GM19025 (cell line): ENCODE measurements around the gene DPYSL4.
"Not testable (repeated sequence)": the region's sequence is repeated elsewhere in the genome, so short reads cannot be mapped to it uniquely, and the experiment has no call there.

ENCODE experiments used
- ATAC-seq: cut with Tn5 transposase; IDR thresholded peaks from one replicate; pipeline ENCODE4 v1.9.1; 2021; ENCODE audit warnings: mild to moderate bottlenecking, low read depth, moderate library complexity; ENCODE audit not compliant: unreplicated experiment

DPYSL4 gene

GRCh38 chr10:132204781-132205473 lies 18.2 kb downstream of the DPYSL4 start:
- ATAC-seq = no peak

DNA sequence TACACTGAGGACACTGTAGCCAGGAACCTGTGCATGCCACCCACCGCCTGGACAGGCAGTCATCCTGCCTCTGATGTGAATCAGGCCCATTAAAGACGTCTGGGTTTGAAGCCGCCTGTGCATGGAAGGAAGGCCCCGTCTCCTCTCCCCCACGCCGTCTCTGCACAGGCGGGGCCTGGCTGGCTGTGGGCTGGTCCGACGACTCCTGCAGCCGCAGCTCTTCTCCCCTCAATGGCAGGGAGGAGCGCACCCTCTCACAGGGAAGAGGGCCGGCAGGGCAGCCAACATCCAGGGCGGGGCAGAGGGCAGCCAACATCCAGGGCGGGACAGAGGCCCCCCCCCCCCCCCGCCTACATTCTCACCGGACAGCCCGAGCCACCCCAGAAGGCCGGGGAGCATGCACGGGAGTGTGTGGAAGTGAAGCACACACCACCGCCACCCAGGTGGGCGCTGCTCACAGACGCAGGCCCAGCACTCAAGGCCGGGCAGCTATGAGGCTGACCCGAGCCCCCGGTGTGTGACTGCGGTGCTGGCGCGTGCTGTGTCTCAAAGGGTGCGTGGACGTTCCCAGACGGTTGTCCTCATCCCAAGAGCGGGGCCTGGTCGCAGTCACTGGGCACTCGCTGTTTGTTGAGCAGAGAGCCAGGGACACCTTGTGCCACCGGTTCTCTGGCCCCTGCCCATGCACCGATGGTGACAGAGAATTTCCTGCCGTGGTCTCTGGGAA lies 19.1 kb downstream of the DPYSL4 start:
- ATAC-seq = no peak

DNA sequence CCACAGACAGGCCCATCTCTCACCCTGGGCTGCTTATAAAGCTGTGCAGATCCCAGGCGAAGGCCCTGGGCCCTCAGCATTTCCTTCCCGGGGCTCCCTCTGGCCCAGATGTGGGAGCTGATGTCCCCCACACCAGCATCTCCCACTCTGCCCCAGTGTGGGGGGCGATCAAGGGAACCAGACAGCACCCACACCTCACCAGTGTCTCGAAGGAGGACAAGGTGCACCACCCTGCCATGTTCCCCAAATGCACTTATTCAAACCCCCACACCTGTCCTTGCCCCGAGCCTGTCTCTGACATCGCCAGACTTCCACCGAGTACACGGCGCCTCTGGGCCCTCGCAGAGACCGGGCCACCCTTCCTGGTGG lies 19.6 kb downstream of the DPYSL4 start:
- no peak for ATAC-seq

DNA sequence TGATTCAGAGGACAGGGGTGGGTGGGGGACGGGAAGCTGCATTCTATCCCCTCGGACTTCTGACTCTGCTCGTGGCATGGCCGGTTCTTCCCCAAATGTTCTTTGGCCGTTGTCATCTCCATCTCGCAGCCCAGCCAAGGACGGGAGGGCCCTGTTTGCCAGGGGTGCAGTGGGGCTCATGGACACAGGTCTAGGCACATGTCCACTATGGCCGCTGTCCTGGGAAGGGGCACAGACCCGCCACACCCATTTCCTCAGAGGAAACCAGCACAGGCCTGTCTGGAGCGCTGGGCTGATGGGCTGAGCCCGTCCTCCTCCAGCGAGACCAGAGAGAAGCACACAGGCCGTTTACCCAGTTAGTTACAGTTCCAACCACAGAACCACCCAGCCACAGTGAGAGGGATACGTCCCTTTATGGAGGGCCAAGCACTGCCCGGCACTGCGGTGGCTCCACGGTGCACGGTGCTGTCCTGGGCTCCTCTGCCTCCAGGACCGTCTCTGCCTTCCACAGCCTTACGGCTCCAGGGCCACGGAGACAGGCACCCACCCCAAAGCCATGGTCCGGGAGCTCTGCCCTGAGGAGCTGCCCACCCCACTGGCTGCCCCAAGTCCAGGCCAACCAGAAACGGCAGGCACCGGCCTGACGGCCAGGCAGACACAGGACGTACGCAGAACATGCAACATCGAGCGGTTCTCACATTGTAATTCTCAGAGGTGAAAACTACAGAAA lies 20.2 kb downstream of the DPYSL4 start:
- ATAC-seq = no peak

DNA sequence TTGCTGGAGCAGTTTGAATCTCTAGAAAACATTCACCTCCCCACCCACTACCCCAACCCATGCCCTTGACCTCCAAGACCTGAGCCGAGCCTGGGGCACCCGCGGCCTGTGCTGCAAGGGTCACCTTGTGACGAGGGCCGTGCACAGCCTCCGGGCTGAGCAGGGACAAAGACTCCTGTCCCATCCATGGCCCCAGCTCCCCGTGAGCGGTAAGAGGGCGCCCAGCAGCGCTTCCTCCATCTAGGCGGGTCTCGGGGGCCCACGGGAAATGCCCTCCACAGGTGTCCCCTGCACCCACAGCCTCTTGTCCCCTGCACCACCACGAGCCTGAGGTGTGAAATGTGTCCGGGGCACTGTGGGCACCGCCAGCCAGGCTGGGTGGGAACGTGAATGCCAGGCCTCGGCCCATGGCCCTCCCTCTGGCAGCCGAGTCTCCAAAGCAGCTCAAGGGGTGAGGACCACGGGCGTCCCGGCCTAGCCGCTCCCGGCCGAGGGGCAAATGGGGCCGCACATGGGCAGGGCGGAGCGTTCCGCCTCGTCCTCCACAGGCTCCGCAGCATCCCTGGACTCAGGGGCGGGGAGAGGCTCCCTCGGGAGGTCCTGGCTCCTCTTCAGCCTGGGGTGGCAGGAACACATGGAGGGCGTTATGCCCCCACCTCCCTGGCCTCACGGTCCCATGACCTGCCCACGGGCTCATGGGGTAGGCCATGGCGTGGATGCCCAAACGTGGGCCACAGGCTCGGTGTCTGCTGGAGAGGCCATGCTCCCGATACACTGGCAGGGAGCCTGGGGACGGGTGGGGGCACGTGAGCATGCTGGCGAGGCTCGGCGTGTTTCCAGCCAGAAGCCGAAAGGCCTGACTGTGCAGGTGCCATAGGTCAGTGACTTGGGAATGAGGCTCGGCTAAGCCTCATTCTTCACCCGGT lies 21.1 kb downstream of the DPYSL4 start:
- no peak for ATAC-seq

DNA sequence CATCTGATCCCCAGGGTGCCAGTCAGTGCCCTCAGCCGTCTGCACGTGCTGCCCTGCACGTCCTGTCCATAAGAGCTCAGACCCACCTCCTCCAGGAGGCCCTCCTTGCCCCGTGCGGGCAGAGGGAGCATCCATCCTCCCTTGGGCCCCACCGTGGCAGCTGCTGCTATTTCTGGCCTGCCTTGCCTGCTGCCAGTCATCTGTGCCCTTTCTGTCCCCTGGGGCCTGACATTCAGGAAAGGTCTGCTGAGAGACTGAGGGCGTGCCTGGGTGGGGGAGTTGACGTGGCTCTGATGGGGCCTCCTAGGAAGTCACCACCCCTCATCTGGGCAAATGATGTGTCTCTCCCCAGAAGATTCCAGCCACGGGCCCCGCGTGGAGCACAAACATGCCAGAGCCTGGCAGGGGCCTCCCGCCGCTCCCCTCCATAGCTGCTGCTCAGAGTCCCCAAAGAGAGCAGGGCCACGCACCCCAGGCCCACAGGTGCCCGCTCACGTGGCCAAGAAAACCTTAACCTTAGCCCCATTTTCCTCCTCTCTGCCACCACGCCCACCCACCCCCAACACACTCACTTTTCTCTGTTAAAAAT lies 21.8 kb downstream of the DPYSL4 start:
- ATAC-seq = no peak

DNA sequence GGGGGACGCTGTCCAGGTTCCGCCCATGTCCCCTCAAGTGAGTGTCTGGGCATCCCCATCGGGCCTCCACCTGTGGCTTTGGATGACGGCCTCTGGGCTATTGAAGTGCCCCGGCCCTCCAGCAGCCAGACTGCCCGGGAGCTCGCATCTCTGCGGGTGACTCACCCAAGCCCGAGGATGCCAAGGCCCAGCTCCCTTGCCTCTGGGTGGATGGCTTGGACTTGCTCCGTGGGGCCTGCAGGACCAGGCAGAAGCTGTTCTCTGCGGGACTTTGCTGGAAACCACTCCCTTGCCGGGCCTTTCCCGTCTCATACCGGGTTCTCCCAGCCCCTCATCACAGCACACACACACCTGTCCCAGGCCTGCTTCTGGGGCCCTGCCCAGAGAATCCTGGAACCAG lies 22.4 kb downstream of the DPYSL4 start:
- no peak for ATAC-seq

DNA sequence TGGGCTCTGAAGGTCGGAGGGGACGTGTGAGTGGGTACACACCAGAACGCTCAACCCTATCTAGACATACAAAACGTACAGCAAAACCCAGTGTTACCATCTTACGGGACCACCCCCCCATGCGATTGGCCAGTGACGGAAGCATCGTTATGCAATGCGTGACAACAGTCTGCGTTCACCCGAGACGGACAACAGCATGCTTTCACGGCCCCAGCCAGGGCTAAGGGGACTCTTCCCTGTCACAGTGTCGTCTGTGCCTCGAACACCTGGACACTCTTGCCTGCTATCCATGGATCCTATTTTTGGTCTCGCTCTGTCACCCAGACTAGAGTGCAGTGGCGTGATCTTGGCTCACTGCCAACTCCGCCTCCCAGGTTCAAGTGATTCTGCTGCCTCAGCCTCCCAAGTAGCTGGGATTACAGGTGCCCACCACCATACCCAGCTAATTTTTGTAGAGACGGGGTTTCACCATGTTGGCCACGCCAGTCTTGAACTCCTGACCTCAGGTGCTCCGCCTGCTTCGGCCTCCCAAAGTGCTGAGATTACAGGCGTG lies 23.3 kb downstream of the DPYSL4 start:
- no peak for ATAC-seq

DNA sequence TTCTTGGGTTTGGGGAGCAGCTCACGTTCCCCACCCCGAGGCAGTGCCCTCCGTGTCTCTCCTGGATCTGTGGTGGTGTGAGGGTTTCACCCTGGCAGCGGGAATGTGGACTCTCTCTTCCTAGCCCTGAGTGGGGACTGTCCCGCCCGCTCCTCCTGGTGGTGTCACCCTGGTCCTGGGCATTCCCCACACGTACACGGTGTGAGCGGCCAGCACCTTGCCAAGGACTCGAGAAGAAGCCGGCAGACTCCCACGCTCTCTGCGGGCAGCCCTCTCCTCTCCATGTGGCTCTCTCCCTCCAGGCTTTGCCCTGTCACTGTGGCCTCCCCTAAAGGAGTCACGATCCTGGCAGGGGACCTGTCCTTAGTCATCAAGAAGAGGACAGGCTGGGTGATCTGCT lies 24.0 kb downstream of the DPYSL4 start:
- ATAC-seq = no peak

DNA sequence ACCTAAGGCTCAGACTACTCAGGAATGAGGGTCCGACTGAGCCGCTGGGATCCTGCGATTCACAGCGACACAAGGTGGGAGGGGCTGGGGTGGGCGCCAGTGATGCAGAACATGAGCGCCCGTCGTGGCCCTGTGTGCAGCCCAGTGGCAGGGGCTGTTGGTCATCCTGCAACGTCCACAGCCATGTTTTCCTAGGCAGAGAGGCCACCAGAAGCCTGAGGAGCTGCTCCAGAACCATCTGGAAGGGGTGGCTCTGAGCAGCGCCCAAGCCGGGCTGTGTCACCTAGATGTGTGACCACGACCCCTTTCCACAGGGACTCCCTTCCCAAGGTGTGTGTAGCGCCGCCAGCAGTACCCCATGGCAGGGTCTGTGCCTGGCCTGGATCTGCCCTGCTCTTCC lies 24.5 kb downstream of the DPYSL4 start:
- ATAC-seq = no peak

GRCh38 chr10:132212816-132213215 lies 26.1 kb downstream of the DPYSL4 start:
- ATAC-seq = no peak

- no peak for ATAC-seq
Measured at GRCh38 chr10:132213917-132214316, 27.2 kb downstream of the DPYSL4 start.

DNA sequence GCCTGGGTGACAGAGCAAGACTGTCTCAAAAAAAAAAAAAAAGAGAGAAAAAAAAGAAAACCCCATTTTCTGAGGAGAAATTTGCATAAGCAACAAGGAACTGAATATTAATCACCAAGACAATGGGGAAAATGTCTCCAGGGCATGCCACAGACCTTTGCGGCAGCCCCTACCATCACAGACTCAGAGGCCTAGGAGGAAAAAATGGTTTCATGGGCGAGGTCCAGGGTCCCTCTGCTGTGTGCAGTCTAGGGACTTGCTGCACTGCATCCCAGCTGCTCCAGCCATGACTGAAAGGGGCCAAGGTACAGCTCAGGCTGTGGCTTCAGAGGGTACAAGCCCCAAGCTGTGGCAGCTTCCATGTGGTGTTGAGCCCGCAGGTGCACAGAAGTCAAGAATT lies 29.7 kb downstream of the DPYSL4 start:
- ATAC-seq = not testable (repeated sequence)

DNA sequence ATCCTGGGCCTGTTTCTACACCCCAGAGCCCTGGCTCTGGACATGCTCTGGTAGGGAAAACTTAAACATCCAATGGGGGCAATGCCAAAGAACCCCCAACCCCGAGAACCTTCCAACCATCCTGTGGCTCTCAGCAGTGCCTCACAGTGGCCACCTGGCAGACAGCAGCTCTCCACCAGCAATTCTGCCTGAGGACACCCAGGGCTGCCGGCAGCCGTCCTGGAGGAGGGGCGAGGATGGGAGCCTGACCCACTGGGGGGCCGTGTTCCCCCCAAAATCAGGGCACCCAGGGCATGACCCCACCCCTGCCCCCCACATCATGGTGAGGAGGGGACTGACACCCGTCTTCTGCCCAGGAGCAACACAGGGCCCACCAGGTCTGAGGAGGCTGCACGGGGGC lies 32.7 kb downstream of the DPYSL4 start:
- no peak for ATAC-seq

DNA sequence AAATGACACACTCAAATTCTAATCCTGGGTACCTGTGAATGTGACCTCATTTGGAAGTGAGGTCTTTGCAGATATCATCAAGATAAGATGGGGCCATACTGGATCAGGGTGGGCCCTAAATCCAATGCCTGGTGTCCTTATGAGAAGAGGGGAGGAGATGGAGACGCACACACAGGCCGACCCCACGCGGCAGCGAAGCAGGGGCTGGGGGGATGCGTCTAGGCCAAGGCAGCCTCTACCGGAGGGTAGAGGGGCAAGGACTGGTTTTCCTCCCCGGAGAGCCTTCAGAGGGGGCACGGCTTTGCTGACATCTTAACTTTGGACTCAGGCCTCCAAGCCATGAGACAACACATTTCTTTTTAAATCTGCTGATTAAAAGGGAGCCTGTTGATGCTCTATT lies 33.3 kb downstream of the DPYSL4 start:
- ATAC-seq = no peak

DNA sequence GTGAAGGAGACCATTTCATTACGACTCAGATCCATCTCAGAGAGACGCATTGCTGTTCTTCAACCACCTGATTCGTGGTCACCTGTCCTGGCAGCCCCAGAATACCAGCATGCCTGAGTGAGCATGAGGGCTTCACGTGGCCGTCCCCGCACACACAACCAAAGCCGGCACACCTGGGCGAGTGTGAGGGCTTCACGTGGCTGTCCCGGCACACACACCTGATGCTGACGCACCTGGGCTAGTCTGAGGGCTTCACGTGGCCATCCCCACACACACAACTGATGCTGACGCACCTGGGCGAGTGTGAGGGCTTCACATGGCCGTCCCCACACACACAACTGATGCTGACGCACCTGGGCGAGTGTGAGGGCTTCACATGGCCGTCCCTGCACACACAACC lies 34.2 kb downstream of the DPYSL4 start:
- not testable (repeated sequence) for ATAC-seq

DNA sequence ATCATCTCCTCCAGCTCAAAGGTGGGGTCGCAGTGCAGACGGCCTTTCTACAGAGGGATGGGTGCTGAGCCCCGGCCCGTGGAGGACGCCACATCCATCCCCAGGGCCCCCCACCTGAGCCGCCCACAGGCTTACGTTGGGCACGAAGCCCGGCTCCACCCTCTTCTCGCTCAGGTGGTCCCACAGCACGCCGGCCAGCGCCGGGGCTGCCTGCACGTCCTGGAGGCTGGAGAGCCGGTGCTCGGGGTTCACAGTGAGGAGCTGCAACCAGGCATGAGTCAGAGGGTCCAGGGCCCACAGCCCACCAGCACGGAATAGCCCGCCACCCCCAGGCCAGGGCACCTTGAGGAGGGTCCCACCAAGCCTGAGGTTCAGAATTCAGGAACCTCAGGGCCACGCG lies 36.0 kb downstream of the DPYSL4 start:
- ATAC-seq = no peak

- ATAC-seq = peak; percentile 78
Measured at GRCh38 chr10:132223156-132223590, 36.4 kb downstream of the DPYSL4 start.

- ATAC-seq = no peak
Measured at GRCh38 chr10:132223611-132224342, 37.0 kb downstream of the DPYSL4 start.
